GM20431 (cell line): ENCODE results near the gene RSPRY1.
"Not testable (repeated sequence)": the region's sequence is repeated elsewhere in the genome, so short reads cannot be mapped to it uniquely, and the experiment has no call there.

ENCODE experiments used
- in situ Hi-C: fragments of 300-500 bp; cut with MseI, MboI; formaldehyde crosslinking; loops from one replicate; pipeline ENCODE4 v1.15.0; 2020; ENCODE audit warnings: low sequenced_read_pairs; ENCODE audit not compliant: unreplicated experiment

The RSPRY1 gene

GRCh38 chr16:57185446-57185944 is 634 bp upstream of the RSPRY1 start:
- in situ Hi-C loops, result no loop called here

- in situ Hi-C loops, result no loop called here
Observed at GRCh38 chr16:57186872-57187854, 1.0 kb downstream of the RSPRY1 start.

GRCh38 chr16:57187902-57188710 is 2.0 kb downstream of the RSPRY1 start:
- in situ Hi-C loops, result not testable (repeated sequence)

GRCh38 chr16:57188711-57189002 is 2.5 kb downstream of the RSPRY1 start:
- in situ Hi-C loops, result no loop called here

GRCh38 chr16:57189527-57189926 is 3.4 kb downstream of the RSPRY1 start:
- in situ Hi-C loops, result not testable (repeated sequence)

GRCh38 chr16:57190136-57190535 is 4.0 kb downstream of the RSPRY1 start:
- in situ Hi-C loops, result no loop called here

GRCh38 chr16:57191056-57191571 is 5.0 kb downstream of the RSPRY1 start:
- in situ Hi-C loops, result no loop called here

GRCh38 chr16:57192146-57192545 is 6.0 kb downstream of the RSPRY1 start:
- in situ Hi-C loops, result no loop called here

GRCh38 chr16:57192720-57193486 is 6.8 kb downstream of the RSPRY1 start:
- in situ Hi-C loops, result no loop called here

- in situ Hi-C loops, result no loop called here
Observed at GRCh38 chr16:57194512-57194911, 8.4 kb downstream of the RSPRY1 start.

- in situ Hi-C loops, result no loop called here
Observed at GRCh38 chr16:57196286-57196685, 10.2 kb downstream of the RSPRY1 start.

- in situ Hi-C loops, result no loop called here
Observed at GRCh38 chr16:57196753-57197152, 10.6 kb downstream of the RSPRY1 start.

GRCh38 chr16:57200321-57200720 is 14.2 kb downstream of the RSPRY1 start:
- in situ Hi-C loops, result not testable (repeated sequence)

GRCh38 chr16:57200926-57201325 is 14.8 kb downstream of the RSPRY1 start:
- in situ Hi-C loops, result not testable (repeated sequence)

- in situ Hi-C loops, result no loop called here
Observed at GRCh38 chr16:57202095-57202886, 16.2 kb downstream of the RSPRY1 start.

GRCh38 chr16:57203451-57203850 is 17.3 kb downstream of the RSPRY1 start:
- in situ Hi-C loops, result no loop called here

GRCh38 chr16:57204675-57205074 is 18.5 kb downstream of the RSPRY1 start:
- in situ Hi-C loops, result no loop called here

GRCh38 chr16:57208926-57209325 is 22.8 kb downstream of the RSPRY1 start:
- in situ Hi-C loops, result no loop called here

GRCh38 chr16:57209780-57210179 is 23.7 kb downstream of the RSPRY1 start:
- in situ Hi-C loops, result no loop called here
